GM18873 (cell line): ENCODE data around the gene CEBPG.

Experiments used
- ATAC-seq: cut with Tn5 transposase; IDR thresholded peaks from one replicate; pipeline ENCODE4 v1.9.1; 2021; ENCODE audit warnings: mild to moderate bottlenecking, moderate library complexity, moderate number of reproducible peaks; ENCODE audit not compliant: unreplicated experiment, low FRiP score

Gene CEBPG

DNA sequence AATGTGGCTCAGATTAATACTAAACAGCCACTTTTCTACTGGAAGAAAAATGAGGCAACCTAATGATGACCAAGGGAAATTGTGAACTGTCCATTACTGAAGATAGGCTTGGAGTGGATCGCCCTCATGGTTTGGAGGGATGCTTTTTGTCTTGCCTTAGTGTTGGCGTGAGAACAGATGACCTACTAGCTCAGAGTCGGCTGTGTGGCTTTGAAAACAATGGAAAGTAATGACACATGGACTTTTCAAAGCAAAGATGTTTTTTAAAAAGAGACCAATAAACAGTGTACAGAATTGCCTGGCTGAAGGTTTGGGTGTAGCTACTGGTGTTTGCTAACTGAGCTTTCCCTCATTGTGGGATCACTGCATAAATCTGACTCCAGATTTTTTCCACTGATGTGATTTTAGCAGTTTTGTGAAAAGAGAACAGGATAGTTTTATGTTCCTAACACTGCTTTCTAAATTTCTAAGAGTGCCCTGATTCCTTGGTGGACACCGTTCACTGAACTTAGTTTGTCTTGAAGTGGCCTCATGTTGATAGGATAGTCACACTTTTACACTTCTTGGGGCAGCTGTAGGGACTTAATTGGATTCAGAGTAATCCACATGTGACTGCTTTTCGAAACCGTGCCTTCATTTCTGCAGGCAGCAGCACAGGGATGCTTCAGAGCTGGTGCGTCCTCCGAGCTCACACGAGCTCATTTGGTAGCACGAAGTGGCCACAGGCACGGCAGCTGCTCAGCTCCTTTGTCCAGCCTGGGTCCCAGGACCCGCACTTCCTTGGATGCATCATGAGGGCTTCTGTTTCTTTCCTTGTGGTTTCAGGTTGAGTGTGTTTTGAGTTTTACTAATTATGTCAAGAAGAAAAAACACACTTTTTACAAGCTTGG is 4.3 kb downstream of the CEBPG start:
- ATAC-seq = no peak

- ATAC-seq = no peak
Measured at GRCh38 chr19:33379151-33379829, 5.8 kb downstream of the CEBPG start.

- no peak for ATAC-seq
Measured at GRCh38 chr19:33381101-33381500, 7.6 kb downstream of the CEBPG start.

- no peak for ATAC-seq
Measured at GRCh38 chr19:33382006-33382405, 8.5 kb downstream of the CEBPG start.

- ATAC-seq = no peak
Measured at GRCh38 chr19:33382982-33383381, 9.5 kb downstream of the CEBPG start.

DNA sequence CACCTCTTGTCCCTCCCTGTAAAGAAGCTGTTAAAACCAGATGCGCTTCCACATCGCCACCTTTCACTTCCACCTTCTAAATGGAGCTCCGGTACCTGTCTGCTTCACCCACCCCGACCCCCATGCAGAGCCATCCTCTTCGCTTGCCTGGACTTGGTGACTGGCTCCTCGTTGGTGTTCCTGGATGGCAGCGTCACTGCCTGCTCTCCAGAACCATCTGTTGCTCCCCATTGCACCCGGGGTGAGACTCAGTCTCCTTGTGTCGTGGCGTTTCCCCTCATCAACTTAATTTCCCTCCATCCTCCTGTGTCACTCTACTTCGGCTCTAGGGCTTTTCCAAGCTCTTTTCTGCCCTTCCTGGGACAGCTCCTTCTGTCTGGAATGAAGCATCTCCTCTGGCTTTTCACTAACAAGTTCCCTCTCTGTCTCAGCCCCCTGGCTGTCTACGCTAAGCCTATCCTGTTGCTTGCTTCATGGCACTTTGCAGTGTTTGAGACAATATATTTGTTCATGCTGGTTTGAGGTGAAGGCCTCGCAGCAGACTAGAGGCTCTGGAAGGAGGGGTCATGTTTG is 10.3 kb downstream of the CEBPG start:
- no peak for ATAC-seq

DNA sequence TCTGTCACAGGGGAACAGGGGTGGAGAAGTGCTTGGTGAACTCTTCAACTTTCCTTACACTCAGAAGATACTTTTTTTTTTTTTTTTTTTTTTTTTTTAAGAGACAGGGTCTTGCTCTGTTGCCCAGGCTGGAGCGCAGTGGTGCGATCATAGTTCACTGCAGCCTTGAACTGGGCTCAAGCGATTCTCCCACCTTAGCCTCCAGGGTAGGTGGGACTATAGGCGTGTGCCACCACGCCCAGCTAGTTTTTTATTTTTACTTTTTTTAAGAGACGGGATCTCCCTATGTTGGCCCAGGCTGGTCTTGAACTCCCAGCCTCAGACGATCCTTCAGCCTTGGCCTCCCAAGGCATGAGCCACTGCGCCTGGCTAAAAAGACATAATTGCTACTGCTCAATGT is 11.5 kb downstream of the CEBPG start:
- no peak for ATAC-seq

- no peak for ATAC-seq
Measured at GRCh38 chr19:33385956-33386355, 12.4 kb downstream of the CEBPG start.

GRCh38 chr19:33386361-33386858 is 12.9 kb downstream of the CEBPG start:
- ATAC-seq = no peak

GRCh38 chr19:33387351-33388230 is 14.1 kb downstream of the CEBPG start:
- ATAC-seq = no peak

- ATAC-seq = no peak
Measured at GRCh38 chr19:33388231-33388724, 14.8 kb downstream of the CEBPG start.

- ATAC-seq = no peak
Measured at GRCh38 chr19:33388725-33389420, 15.4 kb downstream of the CEBPG start.

- ATAC-seq = no peak
Measured at GRCh38 chr19:33389421-33390100, 16.1 kb downstream of the CEBPG start.

DNA sequence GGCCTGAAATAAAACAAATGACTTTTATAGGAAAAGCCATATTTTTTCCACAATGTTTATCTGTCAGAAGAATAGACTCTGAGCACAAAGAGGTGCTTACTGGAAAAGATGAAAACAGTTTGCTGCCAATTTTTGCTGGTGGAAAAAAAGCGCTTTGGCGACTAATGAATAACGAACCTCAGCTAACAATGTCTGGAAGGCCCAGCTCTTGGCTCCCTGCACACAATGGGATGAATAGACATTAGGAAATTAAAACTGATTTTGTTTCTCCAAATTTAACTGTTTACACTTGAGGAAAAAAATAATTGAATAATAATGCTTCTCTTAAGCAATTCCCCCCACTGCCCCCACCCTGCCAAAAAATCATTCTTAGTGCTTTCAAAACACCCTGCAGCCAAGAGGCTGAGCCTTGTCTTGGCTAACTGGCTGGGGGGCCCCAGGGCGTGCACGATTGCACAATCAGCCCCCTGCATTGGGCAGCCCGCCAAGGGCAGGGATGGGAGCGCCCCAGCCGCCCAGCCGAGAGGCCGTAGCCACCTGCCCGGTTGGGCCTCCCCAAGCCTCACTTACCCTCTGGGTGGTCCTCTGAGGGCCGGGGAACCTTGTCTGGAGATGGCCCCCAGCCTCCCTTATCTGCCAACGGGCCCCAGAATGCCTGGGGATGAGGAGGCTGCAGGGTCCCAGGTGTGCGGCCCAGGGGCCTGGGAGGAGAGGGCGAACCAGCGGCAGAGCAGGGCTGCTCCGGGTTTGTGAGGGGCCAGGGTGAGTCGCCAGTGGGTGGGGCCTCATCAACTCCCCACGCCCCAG is 16.8 kb downstream of the CEBPG start:
- no peak for ATAC-seq

- ATAC-seq = no peak
Measured at GRCh38 chr19:33390908-33391630, 17.6 kb downstream of the CEBPG start.

DNA sequence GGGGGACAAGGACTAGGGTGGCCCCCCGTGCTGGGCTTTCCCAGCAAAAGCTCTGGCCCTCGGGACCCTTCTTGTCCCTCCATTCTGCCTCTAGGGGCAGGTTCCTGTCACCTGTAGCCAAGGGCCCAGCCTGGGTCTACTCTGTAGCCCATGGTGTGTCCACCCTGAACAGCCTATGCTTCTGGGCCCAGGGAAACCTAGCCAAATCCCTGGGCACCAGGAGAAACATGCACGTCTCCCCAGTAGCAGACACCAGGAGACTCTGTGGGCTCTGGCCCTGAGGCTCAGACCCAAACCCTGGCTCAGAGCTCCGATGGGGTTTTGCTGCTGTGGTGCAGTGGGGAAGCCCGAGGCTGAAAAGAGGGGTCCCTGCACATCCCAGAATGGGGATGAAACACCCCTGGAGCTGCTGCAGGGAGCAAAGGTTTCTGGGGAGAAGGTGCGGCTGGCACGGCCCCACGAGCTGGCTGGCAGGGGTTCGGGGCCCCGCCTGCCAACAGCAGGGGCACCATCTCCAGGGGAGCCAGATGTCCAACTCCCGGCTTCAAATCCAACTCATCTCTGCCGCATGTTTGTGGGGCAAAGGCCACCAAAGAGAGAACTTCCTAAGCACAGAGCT is 18.2 kb downstream of the CEBPG start:
- ATAC-seq = no peak
